Cardiac fibroblast (primary cell): ENCODE results near the gene LINS1.

Experiments used
- DNase-seq, 2 donors: peaks; one replicate each; pipeline versions ENCODE4 v3.0.0 to v3.0.0-alpha.2; 2010; ENCODE audit warnings: low read depth in 2 of 2
- H3K4me3 ChIP-seq, 2 donors: replicated peaks in 1 of 2; 1 replicate in 1 of 2; 2 replicates in 1 of 2; pipeline ENCODE4 v1.5.1; 2011; ENCODE audit warnings: low read depth in 2 of 2, low read length in 2 of 2, mild to moderate bottlenecking in 2 of 2, moderate library complexity in 1 of 2
- TF ChIP-seq, protein P1 (sequence below): IDR thresholded peaks from one replicate; pipeline ENCODE4 v1.5.1; 2011; ENCODE audit warnings: low read depth, mild to moderate bottlenecking, low read length, inconsistent platforms

LINS1 gene

DNA sequence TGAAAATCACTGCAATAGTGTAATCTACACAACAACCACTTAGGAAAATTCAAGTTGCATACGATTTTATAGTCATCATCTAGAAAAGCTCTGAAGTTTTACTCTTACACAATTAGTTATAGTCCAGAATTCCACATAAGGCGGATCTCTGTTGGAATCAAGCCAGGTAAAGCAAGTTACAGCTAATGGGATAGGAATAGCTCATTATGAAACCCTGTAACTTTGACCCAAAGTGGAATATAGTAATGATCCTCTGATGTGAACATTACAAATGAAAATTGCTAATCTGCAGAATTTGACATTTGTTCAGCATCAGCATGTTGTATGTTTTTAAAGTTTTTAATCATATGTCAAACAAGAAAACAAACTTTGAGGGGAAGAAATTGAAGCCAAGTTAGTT lies 77.7 kb downstream of the LINS1 start:
- TF ChIP-seq, protein P1, sequence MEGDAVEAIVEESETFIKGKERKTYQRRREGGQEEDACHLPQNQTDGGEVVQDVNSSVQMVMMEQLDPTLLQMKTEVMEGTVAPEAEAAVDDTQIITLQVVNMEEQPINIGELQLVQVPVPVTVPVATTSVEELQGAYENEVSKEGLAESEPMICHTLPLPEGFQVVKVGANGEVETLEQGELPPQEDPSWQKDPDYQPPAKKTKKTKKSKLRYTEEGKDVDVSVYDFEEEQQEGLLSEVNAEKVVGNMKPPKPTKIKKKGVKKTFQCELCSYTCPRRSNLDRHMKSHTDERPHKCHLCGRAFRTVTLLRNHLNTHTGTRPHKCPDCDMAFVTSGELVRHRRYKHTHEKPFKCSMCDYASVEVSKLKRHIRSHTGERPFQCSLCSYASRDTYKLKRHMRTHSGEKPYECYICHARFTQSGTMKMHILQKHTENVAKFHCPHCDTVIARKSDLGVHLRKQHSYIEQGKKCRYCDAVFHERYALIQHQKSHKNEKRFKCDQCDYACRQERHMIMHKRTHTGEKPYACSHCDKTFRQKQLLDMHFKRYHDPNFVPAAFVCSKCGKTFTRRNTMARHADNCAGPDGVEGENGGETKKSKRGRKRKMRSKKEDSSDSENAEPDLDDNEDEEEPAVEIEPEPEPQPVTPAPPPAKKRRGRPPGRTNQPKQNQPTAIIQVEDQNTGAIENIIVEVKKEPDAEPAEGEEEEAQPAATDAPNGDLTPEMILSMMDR = no peak
- no peak overlapping the region for H3K4me3 ChIP-seq

DNA sequence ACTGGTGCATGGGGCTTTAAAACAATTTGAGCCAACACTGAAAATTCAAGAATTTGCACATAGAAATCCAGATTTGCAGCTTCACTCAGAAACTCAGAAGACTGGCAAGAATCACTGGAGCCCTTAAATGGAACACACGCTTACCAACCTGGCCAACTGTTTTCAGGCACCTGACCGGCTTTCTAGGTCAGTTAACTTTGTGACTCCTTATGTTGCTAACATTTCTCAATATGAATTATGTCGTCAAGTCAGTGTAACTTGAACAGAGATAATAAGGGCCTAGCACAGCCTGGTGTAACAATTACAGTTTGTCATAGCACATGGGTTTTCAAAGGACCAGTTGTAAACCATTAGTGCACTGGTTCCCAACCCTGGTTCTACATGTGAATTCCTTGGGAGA lies 80.1 kb downstream of the LINS1 start:
- no peak for DNase-seq
- H3K4me3 ChIP-seq = no peak overlapping the region
- TF ChIP-seq, protein P1 = no peak

More for the DNA sequence above, 77.7 kb downstream of the LINS1 start:
- DNase-seq = no peak

DNA sequence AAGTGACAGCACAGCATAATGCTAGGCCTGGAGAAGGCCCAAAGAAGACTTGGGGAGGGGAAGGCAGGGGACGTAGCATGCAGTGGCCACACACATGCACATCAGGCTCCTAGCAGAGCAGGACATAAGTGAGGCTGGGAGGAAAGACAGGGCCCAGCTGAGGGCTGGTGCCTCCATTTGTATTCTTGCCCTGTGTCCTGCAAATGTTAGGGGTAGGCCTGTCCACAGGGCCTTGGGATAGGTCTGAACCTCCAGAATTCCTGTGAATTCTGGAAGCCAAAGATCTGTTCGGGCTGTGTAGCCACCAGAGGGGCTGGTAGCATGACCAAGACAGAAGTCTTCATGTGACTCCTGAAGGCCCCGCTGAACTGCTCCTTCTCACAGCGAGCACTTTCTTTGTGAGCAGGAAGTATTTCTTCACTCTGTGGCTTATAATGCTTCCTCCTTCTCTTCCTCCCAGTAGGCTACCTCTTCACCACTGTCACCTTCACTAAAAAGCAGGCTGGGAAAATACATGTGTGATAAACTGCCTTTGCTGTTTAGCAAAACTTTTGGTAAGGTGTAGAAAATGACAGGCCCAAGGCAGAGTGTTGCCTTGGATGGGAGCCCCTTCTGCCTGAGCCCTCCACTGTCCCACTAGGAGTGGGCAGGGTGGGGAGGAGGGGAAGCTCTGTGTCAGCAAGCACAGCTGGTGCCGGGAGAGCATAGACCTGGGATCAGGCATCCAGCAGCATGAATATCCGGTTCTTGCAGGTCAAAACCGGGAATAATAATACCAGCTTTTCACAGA lies 81.7 kb downstream of the LINS1 start:
- H3K4me3 ChIP-seq = no peak overlapping the region
- DNase-seq = no peak
- TF ChIP-seq, protein P1 = no peak

DNA sequence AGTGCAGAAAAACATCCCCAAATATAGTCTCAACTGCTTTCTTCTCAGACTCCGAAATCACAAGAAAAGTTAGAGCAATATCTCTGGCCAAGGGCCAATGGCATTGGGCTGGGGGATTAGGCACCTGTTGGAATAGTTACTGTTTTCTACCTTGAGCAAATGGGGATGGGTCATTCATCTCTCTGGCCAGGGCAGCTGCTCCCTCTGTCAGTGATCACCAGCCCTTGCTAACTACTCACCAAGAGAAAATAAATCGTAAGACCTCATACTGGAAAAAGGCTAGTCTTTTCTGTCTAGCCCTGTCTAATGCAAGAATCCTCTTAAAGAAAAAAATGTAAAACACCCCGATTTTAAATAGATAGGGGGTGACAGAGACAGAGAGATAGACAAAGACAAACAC lies 84.1 kb downstream of the LINS1 start:
- H3K4me3 ChIP-seq = no peak overlapping the region
- DNase-seq = no peak
- TF ChIP-seq, protein P1 = no peak
